Measurements from ENCODE around the gene SLC35F2.
"Not testable (repeated sequence)": the region's sequence is repeated elsewhere in the genome, so short reads cannot be mapped to it uniquely, and the experiment has no call there.

The SLC35F2 gene

GRCh38 chr11:107783121-107783520 is 75.5 kb downstream of the SLC35F2 start:
- DNase-seq, result no peak

GRCh38 chr11:107780775-107781174 is 77.8 kb downstream of the SLC35F2 start:
- DNase-seq, result no peak

GRCh38 chr11:107780136-107780535 is 78.5 kb downstream of the SLC35F2 start:
- no peak for DNase-seq

GRCh38 chr11:107778839-107779517 is 79.6 kb downstream of the SLC35F2 start:
- no peak for DNase-seq

- DNase-seq, result no peak
These were observed 81.5 kb downstream of the SLC35F2 start for GRCh38 chr11:107777110-107777509.

GRCh38 chr11:107776062-107776461 is 82.5 kb downstream of the SLC35F2 start:
- no peak for DNase-seq

GRCh38 chr11:107770551-107770951 is 88.0 kb downstream of the SLC35F2 start:
- no peak for DNase-seq

GRCh38 chr11:107769189-107769588 is 89.4 kb downstream of the SLC35F2 start:
- DNase-seq, result no peak

GRCh38 chr11:107758719-107759355 is 99.8 kb downstream of the SLC35F2 start:
- DNase-seq, result not testable (repeated sequence)

GRCh38 chr11:107757661-107758060 is 100.9 kb downstream of the SLC35F2 start:
- DNase-seq, result no peak

- no peak for DNase-seq
These were observed 102.0 kb downstream of the SLC35F2 start for GRCh38 chr11:107756553-107756952.

- DNase-seq, result no peak
These were observed 105.4 kb downstream of the SLC35F2 start for GRCh38 chr11:107752949-107753822.

GRCh38 chr11:107752508-107752907 is 106.1 kb downstream of the SLC35F2 start:
- DNase-seq, result no peak

- DNase-seq, result no peak
These were observed 107.5 kb downstream of the SLC35F2 start for GRCh38 chr11:107751082-107751481.

GRCh38 chr11:107750313-107750712 is 108.3 kb downstream of the SLC35F2 start:
- DNase-seq, result no peak

- DNase-seq, result no peak
These were observed 111.0 kb downstream of the SLC35F2 start for GRCh38 chr11:107747622-107748021.

GRCh38 chr11:107744736-107745135 is 113.9 kb downstream of the SLC35F2 start:
- no peak for DNase-seq

- DNase-seq, result no peak
These were observed 115.4 kb downstream of the SLC35F2 start for GRCh38 chr11:107743191-107743590.

GRCh38 chr11:107741044-107741823 is 117.4 kb downstream of the SLC35F2 start:
- no peak for DNase-seq
